Cardiac fibroblast (primary cell): ENCODE data around the gene GARIN1A.
A peak's percentile ranks its signal among the peaks of the same experiment; 100 is the strongest.

Experiments used
- DNase-seq, 2 donors: peaks; one replicate each; pipeline versions ENCODE4 v3.0.0 to v3.0.0-alpha.2; 2010; ENCODE audit warnings: low read depth in 2 of 2
- H3K4me3 ChIP-seq, 2 donors: replicated peaks in 1 of 2; 1 replicate in 1 of 2; 2 replicates in 1 of 2; pipeline ENCODE4 v1.5.1; 2011; ENCODE audit warnings: low read depth in 2 of 2, low read length in 2 of 2, mild to moderate bottlenecking in 2 of 2, moderate library complexity in 1 of 2
- CTCF ChIP-seq: IDR thresholded peaks from one replicate; pipeline ENCODE4 v1.5.1; 2011; ENCODE audit warnings: low read depth, mild to moderate bottlenecking, low read length, inconsistent platforms

The GARIN1A gene

GRCh38 chr7:128708824-128709223 lies 36.7 kb downstream of the GARIN1A start:
- no peak for DNase-seq
- TF ChIP-seq CTCF = no peak
- H3K4me3 ChIP-seq = no peak overlapping the region

GRCh38 chr7:128710481-128710880 lies 38.4 kb downstream of the GARIN1A start:
- no peak for TF ChIP-seq CTCF
- no peak overlapping the region for H3K4me3 ChIP-seq
- peak; percentile 46 to 66 for DNase-seq

- H3K4me3 ChIP-seq = no peak overlapping the region
- no peak for DNase-seq
- TF ChIP-seq CTCF = no peak
These were observed 41.7 kb downstream of the GARIN1A start for GRCh38 chr7:128713794-128714193.

GRCh38 chr7:128714701-128715495 lies 42.8 kb downstream of the GARIN1A start:
- DNase-seq = no peak
- no peak for TF ChIP-seq CTCF
- H3K4me3 ChIP-seq = no peak overlapping the region

GRCh38 chr7:128718967-128719642 lies 47.0 kb downstream of the GARIN1A start:
- TF ChIP-seq CTCF = no peak
- H3K4me3 ChIP-seq = no peak overlapping the region
- no peak for DNase-seq

- no peak for DNase-seq
- H3K4me3 ChIP-seq = no peak overlapping the region
- no peak for TF ChIP-seq CTCF
These were observed 49.3 kb downstream of the GARIN1A start for GRCh38 chr7:128721376-128721775.
